Right lobe of liver (tissue), 6 donors: ENCODE measurements around the gene MAD2L1BP. TPM values are rescaled to one million over a fixed set of nuclear protein-coding genes. Genes with fewer than 3 reads are reported as not detected.
"Not testable (repeated sequence)": the region's sequence is repeated elsewhere in the genome, so short reads cannot be mapped to it uniquely, and the experiment has no call there.

Source experiments
- ATAC-seq, 4 donors: fragments of 200-7000 bp; cut with Tn5 transposase; one replicate each; pipeline ENCODE4 v1.9.1; 2020; ENCODE audit warnings: mild to moderate bottlenecking in 4 of 4, moderate library complexity in 4 of 4
- DNase-seq, 3 donors: peaks; one replicate each; pipeline ENCODE4 v3.0.0-alpha.2; 2020
- H3K27ac ChIP-seq, 3 donors: fragments of 200-600 bp; one replicate each; pipeline ENCODE4 v1.8.0; 2022
- H3K27me3 ChIP-seq, 2 donors: fragments of 200-600 bp; one replicate each; pipeline ENCODE4 v1.8.0; 2022
- H3K36me3 ChIP-seq, 4 donors: fragments of 200-600 bp; sonication (generic) in 1 of 4; one replicate each; pipeline versions ENCODE4 v1.5.1 to v1.8.0; 2017 to 2022; ENCODE audit warnings: control low read depth in 1 of 4
- H3K4me1 ChIP-seq, 4 donors: fragments of 200-600 bp; sonication (generic) in 1 of 4; one replicate each; pipeline versions ENCODE4 v1.5.1 to v1.8.0; 2017 to 2022; ENCODE audit warnings: control low read depth in 1 of 4
- H3K4me3 ChIP-seq, 3 donors: fragments of 200-600 bp; one replicate each; pipeline ENCODE4 v1.8.0; 2022
- H3K9me3 ChIP-seq, 4 donors: fragments of 200-600 bp; sonication (generic) in 1 of 4; one replicate each; pipeline versions ENCODE4 v1.5.1 to v1.8.0; 2017 to 2022; ENCODE audit warnings: control low read depth in 1 of 4
- POLR2A ChIP-seq: fragments of 450-650 bp; IDR thresholded peaks from one replicate; pipeline ENCODE4 v1.6.1; 2017; ENCODE audit warnings: antibody characterized with exemption, mild to moderate bottlenecking
- WGBS: methylation state at CpG from one replicate; pipeline ENCODE4 v1.1.6; 2018; ENCODE audit warnings: low coverage, low lambda C conversion rate; ENCODE audit not compliant: insufficient coverage; ENCODE audit errors: missing lambda C conversion rate; 5-methylcytosine and 5-hydroxymethylcytosine counted together
- intact Hi-C, 2 donors: fragments of 100-400 bp; cut with DNase I; formaldehyde crosslinking; loops; one replicate each; pipeline versions ENCODE4 v1.11.2 to v1.14.1; 2022
- long read RNA-seq: library from polyadenylated mRNA; unstranded; transcript quantifications from one replicate; pipeline ENCODE4 v2.0.0, GENCODE V29; 2019
- total RNA-seq, 6 experiments: library from RNA; depleted of rRNA in 2 of 6; stranded (reverse); fragments of >200 nt in 2 of 6; fragmentation: NEBNext Ultra II Directional in 3 of 6; extraction: Animal tissue kit (Norgen Biotek cat#: 25700) in 3 of 6; gene quantifications; one replicate each; pipeline versions ENCODE4 v1.1.0 to v1.2.4, GENCODE V29; 2016 to 2023
- TF ChIP-seq, protein P1 (sequence below), 4 donors: fragments of 200-600 bp in 3 of 4; fragments of 450-650 bp in 1 of 4; IDR thresholded peaks; one replicate each; pipeline versions ENCODE4 v1.5.1 to v1.8.0; 2016 to 2022; ENCODE audit warnings: antibody characterized with exemption in 4 of 4, mild to moderate bottlenecking in 2 of 4
- donor health status: DM: no; HTN: yes; CAD: no.
- donor health status: DM: no; HTN: no; CAD: no.
- donor health status: DM: no; HTN: no; CAD: no.
- donor health status: DM: no; HTN: yes; CAD: no.
- donor health status: DM: no; HTN: yes; CAD: no.

The MAD2L1BP gene, protein sequence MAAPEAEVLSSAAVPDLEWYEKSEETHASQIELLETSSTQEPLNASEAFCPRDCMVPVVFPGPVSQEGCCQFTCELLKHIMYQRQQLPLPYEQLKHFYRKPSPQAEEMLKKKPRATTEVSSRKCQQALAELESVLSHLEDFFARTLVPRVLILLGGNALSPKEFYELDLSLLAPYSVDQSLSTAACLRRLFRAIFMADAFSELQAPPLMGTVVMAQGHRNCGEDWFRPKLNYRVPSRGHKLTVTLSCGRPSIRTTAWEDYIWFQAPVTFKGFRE
- total RNA-seq: 10 to 100 TPM; 11.7 to 31.7 (median 14.6) TPM
- long read RNA-seq, partial matches to known transcripts: 0 of 1 reads
- long read RNA-seq, other reads (novel, unspliced or antisense): 0 of 1 reads

DNA sequence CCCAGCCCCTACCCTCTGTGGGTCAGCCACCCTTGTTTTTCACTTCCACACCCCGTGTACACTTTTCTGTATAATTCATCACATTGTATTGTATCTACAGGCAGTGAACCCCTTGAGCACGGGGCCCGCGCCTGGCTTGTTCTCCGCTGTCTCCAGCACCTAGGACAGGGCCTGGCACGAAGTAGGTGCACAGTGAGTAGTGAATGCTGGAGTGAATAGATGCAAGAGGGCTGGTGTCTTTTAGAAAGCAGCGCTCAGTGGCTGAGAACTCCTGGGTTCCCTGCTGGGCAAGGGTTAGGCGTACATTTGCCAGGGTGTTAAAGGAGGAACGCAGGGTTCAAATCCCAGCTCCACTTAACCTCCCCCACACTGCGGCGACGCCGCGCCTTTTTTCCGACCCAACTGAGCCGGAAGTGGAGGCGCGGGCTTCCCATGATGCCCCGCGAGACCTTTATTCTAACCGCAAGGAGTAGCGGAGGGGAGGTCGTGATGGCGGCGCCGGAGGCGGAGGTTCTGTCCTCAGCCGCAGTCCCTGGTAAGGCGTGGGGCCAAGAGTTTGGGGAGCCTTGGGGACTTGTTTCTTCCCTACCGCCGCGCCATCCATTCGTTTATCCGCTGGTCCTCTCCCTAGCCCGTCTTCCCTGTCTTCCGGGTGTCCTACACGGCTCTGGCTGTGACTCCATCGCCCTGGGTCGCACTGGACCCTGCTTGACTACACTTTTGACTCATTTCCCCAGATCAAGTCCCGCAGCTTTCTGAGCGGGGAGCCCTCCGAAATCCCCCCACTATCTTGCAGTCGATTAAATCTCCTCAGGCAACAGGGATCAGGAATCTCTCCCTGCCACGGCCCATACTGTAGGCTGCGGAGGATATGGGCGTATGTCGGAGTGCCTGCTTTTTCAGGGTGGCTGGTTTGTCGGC, at the start of gene MAD2L1BP:
Gene MAD2L1BP (plus strand): TSS at position 454 of the 921 bp plus-strand sequence. CDS start 36 bp downstream, at position 490.
- intact Hi-C loops: no loop called here
- peaks cover 0 to 16% (median 0%) of the 10 kb centered on the region in 4 donors for H3K4me1 ChIP-seq
- H3K4me3 ChIP-seq: peak within 1 kb of the TSS; percentile 66 to 96 (median 79)
- WGBS: 8% methylated on average over 30 of the region's 48 CpGs
- ATAC-seq (peak; percentile 89 to 96 (median 92)), DNase-seq (peak; percentile 85 to 90 (median 90))
- no peaks in the 10 kb centered on the region for H3K9me3 ChIP-seq
- peaks cover 0 to 25% (median 6%) of the 10 kb centered on the region in 4 donors for H3K36me3 ChIP-seq
- no peaks in the 10 kb centered on the region for H3K27me3 ChIP-seq
- TF ChIP-seq POLR2A: peak; percentile 81
- TF ChIP-seq, protein P1, sequence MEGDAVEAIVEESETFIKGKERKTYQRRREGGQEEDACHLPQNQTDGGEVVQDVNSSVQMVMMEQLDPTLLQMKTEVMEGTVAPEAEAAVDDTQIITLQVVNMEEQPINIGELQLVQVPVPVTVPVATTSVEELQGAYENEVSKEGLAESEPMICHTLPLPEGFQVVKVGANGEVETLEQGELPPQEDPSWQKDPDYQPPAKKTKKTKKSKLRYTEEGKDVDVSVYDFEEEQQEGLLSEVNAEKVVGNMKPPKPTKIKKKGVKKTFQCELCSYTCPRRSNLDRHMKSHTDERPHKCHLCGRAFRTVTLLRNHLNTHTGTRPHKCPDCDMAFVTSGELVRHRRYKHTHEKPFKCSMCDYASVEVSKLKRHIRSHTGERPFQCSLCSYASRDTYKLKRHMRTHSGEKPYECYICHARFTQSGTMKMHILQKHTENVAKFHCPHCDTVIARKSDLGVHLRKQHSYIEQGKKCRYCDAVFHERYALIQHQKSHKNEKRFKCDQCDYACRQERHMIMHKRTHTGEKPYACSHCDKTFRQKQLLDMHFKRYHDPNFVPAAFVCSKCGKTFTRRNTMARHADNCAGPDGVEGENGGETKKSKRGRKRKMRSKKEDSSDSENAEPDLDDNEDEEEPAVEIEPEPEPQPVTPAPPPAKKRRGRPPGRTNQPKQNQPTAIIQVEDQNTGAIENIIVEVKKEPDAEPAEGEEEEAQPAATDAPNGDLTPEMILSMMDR (IDR thresholded peaks at IDR 0.05): no peak
- H3K27ac ChIP-seq: peak within 1 kb of the TSS; percentile 58 to 72 (median 69)

DNA sequence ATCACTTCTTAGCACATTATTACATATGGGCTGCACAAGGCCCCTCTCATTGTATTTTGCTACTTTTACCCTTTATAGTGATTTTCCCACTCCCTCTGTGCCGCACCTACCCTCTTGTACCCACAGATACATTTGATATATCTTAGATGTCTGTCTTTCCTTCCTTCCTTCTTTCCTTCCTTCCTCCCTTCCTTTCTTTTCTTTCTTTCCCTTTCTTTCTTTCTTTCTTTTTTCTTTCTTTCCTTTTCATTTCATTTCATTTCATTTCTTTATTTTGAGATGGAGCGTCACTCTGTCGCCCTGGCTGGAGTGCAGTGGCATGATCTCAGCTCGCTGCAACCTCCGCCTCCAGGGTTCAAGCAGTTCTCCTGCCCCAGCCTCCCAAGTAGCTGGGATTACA, 47.4 kb upstream of the MAD2L1BP start:
- no peak for DNase-seq
- Histone ChIP-seq H3K4me3 (no peak overlapping the region), H3K4me1 (no peaks in the 10 kb centered on the region), H3K9me3 (no peaks in the 10 kb centered on the region), H3K36me3 (peaks cover 0 to 30% (median 16%) of the 10 kb centered on the region in 4 donors), H3K27ac (no peak overlapping the region), H3K27me3 (no peaks in the 10 kb centered on the region)
- TF ChIP-seq POLR2A: no peak
- TF ChIP-seq, protein P1 (IDR thresholded peaks at IDR 0.05): no peak
- WGBS: 96% methylated on average over 5 of the region's 5 CpGs
- no peak for ATAC-seq
- intact Hi-C loops: no loop called here

DNA sequence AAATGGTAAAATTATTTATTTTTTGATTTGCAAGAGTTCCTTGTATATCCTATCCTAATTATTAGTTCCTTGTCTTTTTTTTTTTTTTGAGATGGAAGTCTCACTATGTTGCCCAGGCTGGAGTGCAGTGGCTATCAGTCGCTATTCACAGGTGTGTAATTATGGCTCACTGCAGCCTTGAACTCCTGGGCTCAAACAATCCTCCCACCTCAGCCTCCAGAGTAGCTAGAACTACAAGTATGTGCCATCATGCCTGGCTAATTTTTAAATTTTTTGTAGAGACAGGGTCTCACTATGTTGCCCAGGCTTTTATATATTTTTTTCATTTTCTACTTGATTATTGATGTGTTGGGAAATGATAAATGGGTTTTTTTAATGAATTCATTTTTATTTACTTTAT, 46.1 kb upstream of the MAD2L1BP start:
- WGBS: no CpG with 5 or more reads among the region's 1 CpG
- peaks cover 0 to 22% (median 6%) of the 10 kb centered on the region in 4 donors for H3K36me3 ChIP-seq
- DNase-seq, H3K27me3 ChIP-seq, ATAC-seq, H3K27ac ChIP-seq, H3K9me3 ChIP-seq, H3K4me3 ChIP-seq, H3K4me1 ChIP-seq, intact Hi-C loops: not testable (repeated sequence)

DNA sequence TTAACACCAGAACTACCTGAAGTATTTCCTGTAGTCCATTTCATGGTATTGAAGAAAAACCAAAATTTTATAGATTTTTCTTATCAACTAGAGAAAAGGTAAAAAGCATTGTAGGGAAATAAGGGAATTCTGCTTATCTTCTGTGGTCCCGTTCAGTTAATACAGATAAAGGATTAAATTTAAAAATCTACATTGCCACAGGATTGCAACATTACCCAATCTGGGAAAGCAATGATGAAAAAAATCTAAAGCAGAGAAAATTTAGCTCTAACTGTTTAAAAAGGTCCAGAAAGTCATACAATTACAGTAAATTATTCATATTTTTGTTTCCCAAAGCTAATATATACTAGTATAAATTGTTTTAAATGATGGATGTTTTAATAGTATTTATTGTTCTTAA, 41.7 kb upstream of the MAD2L1BP start:
- Histone ChIP-seq H3K9me3 (no peaks in the 10 kb centered on the region), H3K4me1 (no peaks in the 10 kb centered on the region), H3K4me3 (no peak overlapping the region), H3K27me3 (no peaks in the 10 kb centered on the region), H3K27ac (no peak overlapping the region), H3K36me3 (peaks cover 0 to 6% (median 3%) of the 10 kb centered on the region in 4 donors)
- WGBS: 69% methylated on average over 1 of the region's 1 CpG
- ATAC-seq: no peak
- intact Hi-C loops: no loop called here
- no peak for TF ChIP-seq POLR2A
- no peak for DNase-seq

DNA sequence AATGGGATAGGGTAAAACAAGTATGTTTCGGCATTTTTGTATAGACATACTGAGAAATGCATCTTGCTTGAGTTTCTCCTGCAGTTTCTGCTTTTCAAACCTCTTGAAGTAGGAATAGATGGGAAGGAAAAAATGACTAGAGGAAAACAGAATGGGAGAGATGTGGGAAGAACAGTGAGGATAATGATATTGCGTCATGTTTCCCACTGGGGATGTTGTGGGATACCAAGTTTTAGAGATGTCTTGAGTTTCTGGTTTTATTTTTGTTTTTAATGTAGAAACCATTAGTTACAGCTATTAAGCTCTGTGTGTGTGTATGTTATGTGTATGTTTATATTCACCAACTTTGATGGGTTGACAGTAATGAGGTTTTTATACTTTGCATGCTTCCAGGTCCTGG, 35.0 kb upstream of the MAD2L1BP start:
- no peak for DNase-seq
- no peaks in the 10 kb centered on the region for H3K9me3 ChIP-seq
- no peaks in the 10 kb centered on the region for H3K4me1 ChIP-seq
- 96% methylated on average over 2 of the region's 2 CpGs for WGBS
- intact Hi-C loops: no loop called here
- peaks cover 0 to 25% (median 3%) of the 10 kb centered on the region in 4 donors for H3K36me3 ChIP-seq
- ATAC-seq: no peak
- H3K4me3 ChIP-seq: no peak overlapping the region
- H3K27me3 ChIP-seq: no peaks in the 10 kb centered on the region
- TF ChIP-seq, protein P1 (IDR thresholded peaks at IDR 0.05): no peak
- TF ChIP-seq POLR2A: no peak
- no peak overlapping the region for H3K27ac ChIP-seq
